Measurements from ENCODE around the gene ATXN1. TPM values are rescaled to one million over a fixed set of nuclear protein-coding genes. Genes with fewer than 3 reads are reported as not detected.

ATXN1 gene
- total and polyA plus RNA-seq, 2 experiments from 2014 or later, result 4.8 to 9.1 TPM

DNA sequence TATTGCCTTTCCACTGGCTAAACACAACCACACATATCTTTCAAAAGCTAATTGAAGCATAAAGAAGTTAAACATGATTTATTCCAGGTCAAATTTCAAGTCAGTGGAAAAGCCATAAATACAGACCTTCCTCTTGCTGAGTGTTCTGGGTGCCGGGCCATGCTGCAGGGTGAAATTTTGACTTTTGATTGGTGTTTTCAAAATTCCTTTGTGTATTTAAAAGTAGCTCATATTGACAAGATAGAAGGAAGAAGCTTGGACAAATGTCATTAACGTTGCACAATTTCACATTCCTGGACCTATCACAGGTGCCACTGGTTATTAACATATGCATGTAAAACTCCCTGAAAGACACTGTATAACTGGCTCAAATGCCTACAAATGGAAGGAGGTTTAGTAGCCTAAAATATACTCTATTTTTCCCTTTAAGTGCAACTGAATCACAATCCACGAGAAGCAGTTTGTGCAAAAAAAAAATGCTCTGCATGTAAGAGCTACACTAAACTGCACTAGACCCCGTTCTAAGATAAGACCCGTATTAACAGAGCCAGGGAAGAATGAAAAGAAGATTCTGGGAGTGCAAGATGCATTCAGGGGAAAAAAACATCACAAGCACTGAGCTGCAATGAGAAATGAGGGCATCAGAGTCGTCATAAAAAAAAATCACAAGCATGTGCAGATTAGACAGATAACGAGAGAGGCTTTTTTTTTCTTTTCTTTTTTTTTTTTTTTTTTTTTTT lies 30.4 kb downstream of the ATXN1 start:
- Mint-ChIP-seq H3K27ac (no peak overlapping the region), H3K9me3 (no peaks in the 10 kb centered on the region)

More for the DNA sequence above, 30.4 kb downstream of the ATXN1 start:
- Histone ChIP-seq H3K79me2 (replicated peaks; ENCODE audit: insufficient read depth) (no peaks in the 10 kb centered on the region), H3K4me3 (no peak overlapping the region), H4K20me1 (replicated peaks; ENCODE audit: insufficient read depth) (0 out of 2 replicates have a peak, but pooled peaks cover 2% of the 10 kb centered on the region), H3K27me3 (ENCODE audit: insufficient read depth) (no peaks in the 10 kb centered on the region), H2AFZ (no peak overlapping the region), H3K4me2 (no peak overlapping the region), H3K27ac (ENCODE audit: low read depth) (no peak overlapping the region), H3K9me2 (ENCODE audit: insufficient read depth) (no peaks in the 10 kb centered on the region), H3K4me1 (ENCODE audit: insufficient read depth) (no peaks in the 10 kb centered on the region), H3F3A (replicated peaks; ENCODE audit: low read depth) (no peaks in the 10 kb centered on the region), H3K36me3 (ENCODE audit: insufficient read depth) (no peaks in the 10 kb centered on the region)
- Mint-ChIP-seq H3K36me3 (ENCODE audit: low read depth) (no peaks in the 10 kb centered on the region), H3K4me3 (no peak overlapping the region), H3K27me3 (ENCODE audit: insufficient read depth, low read depth, poor library complexity) (no peaks in the 10 kb centered on the region), H3K4me1 (peaks cover 8% of the 10 kb centered on the region; the same call in 2 of the 3 replicates)
- no peak for TF ChIP-seq EZH2phosphoT487 (IDR thresholded peaks at IDR 0.05; ENCODE audit: unreplicated experiment)
- no peak for TF ChIP-seq JUNB (IDR thresholded peaks at IDR 0.05; ENCODE audit: unreplicated experiment)
- TF ChIP-seq, protein P1, sequence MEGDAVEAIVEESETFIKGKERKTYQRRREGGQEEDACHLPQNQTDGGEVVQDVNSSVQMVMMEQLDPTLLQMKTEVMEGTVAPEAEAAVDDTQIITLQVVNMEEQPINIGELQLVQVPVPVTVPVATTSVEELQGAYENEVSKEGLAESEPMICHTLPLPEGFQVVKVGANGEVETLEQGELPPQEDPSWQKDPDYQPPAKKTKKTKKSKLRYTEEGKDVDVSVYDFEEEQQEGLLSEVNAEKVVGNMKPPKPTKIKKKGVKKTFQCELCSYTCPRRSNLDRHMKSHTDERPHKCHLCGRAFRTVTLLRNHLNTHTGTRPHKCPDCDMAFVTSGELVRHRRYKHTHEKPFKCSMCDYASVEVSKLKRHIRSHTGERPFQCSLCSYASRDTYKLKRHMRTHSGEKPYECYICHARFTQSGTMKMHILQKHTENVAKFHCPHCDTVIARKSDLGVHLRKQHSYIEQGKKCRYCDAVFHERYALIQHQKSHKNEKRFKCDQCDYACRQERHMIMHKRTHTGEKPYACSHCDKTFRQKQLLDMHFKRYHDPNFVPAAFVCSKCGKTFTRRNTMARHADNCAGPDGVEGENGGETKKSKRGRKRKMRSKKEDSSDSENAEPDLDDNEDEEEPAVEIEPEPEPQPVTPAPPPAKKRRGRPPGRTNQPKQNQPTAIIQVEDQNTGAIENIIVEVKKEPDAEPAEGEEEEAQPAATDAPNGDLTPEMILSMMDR (conservative IDR thresholded peaks at IDR 0.05; ENCODE audit: low read depth in 2 of 2), result no peak
- no peak for TF ChIP-seq ZNF331 (CRISPR knock-in tag; IDR thresholded peaks at IDR 0.05; ENCODE audit: low read depth)
- TF ChIP-seq, protein P2, sequence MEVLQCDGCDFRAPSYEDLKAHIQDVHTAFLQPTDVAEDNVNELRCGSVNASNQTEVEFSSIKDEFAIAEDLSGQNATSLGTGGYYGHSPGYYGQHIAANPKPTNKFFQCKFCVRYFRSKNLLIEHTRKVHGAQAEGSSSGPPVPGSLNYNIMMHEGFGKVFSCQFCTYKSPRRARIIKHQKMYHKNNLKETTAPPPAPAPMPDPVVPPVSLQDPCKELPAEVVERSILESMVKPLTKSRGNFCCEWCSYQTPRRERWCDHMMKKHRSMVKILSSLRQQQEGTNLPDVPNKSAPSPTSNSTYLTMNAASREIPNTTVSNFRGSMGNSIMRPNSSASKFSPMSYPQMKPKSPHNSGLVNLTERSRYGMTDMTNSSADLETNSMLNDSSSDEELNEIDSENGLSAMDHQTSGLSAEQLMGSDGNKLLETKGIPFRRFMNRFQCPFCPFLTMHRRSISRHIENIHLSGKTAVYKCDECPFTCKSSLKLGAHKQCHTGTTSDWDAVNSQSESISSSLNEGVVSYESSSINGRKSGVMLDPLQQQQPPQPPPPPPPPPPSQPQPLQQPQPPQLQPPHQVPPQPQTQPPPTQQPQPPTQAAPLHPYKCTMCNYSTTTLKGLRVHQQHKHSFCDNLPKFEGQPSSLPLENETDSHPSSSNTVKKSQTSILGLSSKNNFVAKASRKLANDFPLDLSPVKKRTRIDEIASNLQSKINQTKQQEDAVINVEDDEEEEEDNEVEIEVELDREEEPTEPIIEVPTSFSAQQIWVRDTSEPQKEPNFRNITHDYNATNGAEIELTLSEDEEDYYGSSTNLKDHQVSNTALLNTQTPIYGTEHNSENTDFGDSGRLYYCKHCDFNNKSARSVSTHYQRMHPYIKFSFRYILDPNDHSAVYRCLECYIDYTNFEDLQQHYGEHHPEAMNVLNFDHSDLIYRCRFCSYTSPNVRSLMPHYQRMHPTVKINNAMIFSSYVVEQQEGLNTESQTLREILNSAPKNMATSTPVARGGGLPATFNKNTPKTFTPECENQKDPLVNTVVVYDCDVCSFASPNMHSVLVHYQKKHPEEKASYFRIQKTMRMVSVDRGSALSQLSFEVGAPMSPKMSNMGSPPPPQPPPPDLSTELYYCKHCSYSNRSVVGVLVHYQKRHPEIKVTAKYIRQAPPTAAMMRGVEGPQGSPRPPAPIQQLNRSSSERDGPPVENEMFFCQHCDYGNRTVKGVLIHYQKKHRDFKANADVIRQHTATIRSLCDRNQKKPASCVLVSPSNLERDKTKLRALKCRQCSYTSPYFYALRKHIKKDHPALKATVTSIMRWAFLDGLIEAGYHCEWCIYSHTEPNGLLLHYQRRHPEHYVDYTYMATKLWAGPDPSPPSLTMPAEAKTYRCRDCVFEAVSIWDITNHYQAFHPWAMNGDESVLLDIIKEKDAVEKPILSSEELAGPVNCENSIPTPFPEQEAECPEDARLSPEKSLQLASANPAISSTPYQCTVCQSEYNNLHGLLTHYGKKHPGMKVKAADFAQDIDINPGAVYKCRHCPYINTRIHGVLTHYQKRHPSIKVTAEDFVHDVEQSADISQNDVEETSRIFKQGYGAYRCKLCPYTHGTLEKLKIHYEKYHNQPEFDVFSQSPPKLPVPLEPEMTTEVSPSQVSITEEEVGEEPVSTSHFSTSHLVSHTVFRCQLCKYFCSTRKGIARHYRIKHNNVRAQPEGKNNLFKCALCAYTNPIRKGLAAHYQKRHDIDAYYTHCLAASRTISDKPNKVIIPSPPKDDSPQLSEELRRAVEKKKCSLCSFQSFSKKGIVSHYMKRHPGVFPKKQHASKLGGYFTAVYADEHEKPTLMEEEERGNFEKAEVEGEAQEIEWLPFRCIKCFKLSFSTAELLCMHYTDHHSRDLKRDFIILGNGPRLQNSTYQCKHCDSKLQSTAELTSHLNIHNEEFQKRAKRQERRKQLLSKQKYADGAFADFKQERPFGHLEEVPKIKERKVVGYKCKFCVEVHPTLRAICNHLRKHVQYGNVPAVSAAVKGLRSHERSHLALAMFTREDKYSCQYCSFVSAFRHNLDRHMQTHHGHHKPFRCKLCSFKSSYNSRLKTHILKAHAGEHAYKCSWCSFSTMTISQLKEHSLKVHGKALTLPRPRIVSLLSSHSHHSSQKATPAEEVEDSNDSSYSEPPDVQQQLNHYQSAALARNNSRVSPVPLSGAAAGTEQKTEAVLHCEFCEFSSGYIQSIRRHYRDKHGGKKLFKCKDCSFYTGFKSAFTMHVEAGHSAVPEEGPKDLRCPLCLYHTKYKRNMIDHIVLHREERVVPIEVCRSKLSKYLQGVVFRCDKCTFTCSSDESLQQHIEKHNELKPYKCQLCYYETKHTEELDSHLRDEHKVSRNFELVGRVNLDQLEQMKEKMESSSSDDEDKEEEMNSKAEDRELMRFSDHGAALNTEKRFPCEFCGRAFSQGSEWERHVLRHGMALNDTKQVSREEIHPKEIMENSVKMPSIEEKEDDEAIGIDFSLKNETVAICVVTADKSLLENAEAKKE (CRISPR knock-in tag; IDR thresholded peaks at IDR 0.05), result no peak
- TF ChIP-seq, protein P3, sequence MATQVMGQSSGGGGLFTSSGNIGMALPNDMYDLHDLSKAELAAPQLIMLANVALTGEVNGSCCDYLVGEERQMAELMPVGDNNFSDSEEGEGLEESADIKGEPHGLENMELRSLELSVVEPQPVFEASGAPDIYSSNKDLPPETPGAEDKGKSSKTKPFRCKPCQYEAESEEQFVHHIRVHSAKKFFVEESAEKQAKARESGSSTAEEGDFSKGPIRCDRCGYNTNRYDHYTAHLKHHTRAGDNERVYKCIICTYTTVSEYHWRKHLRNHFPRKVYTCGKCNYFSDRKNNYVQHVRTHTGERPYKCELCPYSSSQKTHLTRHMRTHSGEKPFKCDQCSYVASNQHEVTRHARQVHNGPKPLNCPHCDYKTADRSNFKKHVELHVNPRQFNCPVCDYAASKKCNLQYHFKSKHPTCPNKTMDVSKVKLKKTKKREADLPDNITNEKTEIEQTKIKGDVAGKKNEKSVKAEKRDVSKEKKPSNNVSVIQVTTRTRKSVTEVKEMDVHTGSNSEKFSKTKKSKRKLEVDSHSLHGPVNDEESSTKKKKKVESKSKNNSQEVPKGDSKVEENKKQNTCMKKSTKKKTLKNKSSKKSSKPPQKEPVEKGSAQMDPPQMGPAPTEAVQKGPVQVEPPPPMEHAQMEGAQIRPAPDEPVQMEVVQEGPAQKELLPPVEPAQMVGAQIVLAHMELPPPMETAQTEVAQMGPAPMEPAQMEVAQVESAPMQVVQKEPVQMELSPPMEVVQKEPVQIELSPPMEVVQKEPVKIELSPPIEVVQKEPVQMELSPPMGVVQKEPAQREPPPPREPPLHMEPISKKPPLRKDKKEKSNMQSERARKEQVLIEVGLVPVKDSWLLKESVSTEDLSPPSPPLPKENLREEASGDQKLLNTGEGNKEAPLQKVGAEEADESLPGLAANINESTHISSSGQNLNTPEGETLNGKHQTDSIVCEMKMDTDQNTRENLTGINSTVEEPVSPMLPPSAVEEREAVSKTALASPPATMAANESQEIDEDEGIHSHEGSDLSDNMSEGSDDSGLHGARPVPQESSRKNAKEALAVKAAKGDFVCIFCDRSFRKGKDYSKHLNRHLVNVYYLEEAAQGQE (IDR thresholded peaks at IDR 0.05; ENCODE audit: unreplicated experiment), result no peak
- no peak for TF ChIP-seq ZNF114 (CRISPR knock-in tag; IDR thresholded peaks at IDR 0.05)
- TF ChIP-seq STAT1 (IDR thresholded peaks at IDR 0.05; ENCODE audit: unreplicated experiment), result no peak
- TF ChIP-seq POLR2AphosphoS5 (IDR thresholded peaks at IDR 0.05; ENCODE audit: low read depth), result no peak
- TF ChIP-seq, protein P4, sequence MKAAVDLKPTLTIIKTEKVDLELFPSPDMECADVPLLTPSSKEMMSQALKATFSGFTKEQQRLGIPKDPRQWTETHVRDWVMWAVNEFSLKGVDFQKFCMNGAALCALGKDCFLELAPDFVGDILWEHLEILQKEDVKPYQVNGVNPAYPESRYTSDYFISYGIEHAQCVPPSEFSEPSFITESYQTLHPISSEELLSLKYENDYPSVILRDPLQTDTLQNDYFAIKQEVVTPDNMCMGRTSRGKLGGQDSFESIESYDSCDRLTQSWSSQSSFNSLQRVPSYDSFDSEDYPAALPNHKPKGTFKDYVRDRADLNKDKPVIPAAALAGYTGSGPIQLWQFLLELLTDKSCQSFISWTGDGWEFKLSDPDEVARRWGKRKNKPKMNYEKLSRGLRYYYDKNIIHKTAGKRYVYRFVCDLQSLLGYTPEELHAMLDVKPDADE (IDR thresholded peaks at IDR 0.05), result no peak
- TF ChIP-seq EZH2 (IDR thresholded peaks at IDR 0.05; ENCODE audit: low read depth, unreplicated experiment), result no peak
- no peak for TF ChIP-seq CREB1 (CRISPR knock-in tag; IDR thresholded peaks at IDR 0.05; ENCODE audit: low read depth)
- no peak for TF ChIP-seq NANOG (IDR thresholded peaks at IDR 0.05; ENCODE audit: borderline replicate concordance)
- no peak for DNase-seq (ENCODE audit: low spot score)
- ATAC-seq, result no peak

All from GM23338 (cell line).